Measurements from ENCODE around the gene MROH2A.

The MROH2A gene

GRCh38 chr2:233764264-233764663 is 13.9 kb upstream of the MROH2A start:
- no peak overlapping the region for H3K4me3 ChIP-seq
- no peak overlapping the region for H3K27ac ChIP-seq

GRCh38 chr2:233764761-233765160 is 13.4 kb upstream of the MROH2A start:
- Histone ChIP-seq H3K27ac (no peak overlapping the region), H3K4me3 (no peak overlapping the region)

- H3K4me3 ChIP-seq, result no peak overlapping the region
- H3K27ac ChIP-seq, result no peak overlapping the region
Measured at GRCh38 chr2:233766416-233766815, 11.7 kb upstream of the MROH2A start.

- H3K4me3 ChIP-seq, result no peak overlapping the region
- no peak overlapping the region for H3K27ac ChIP-seq
Measured at GRCh38 chr2:233768076-233768475, 10.1 kb upstream of the MROH2A start.

GRCh38 chr2:233769260-233769659 is 8.9 kb upstream of the MROH2A start:
- no peak overlapping the region for H3K27ac ChIP-seq
- H3K4me3 ChIP-seq, result no peak overlapping the region

- Histone ChIP-seq H3K27ac (no peak overlapping the region), H3K4me3 (no peak overlapping the region)
Measured at GRCh38 chr2:233772153-233772552, 6.0 kb upstream of the MROH2A start.

GRCh38 chr2:233772583-233772982 is 5.5 kb upstream of the MROH2A start:
- H3K4me3 ChIP-seq, result no peak overlapping the region
- no peak overlapping the region for H3K27ac ChIP-seq

- no peak overlapping the region for H3K4me3 ChIP-seq
- H3K27ac ChIP-seq, result no peak overlapping the region
Measured at GRCh38 chr2:233773854-233774253, 4.3 kb upstream of the MROH2A start.

GRCh38 chr2:233775414-233775813 is 2.7 kb upstream of the MROH2A start:
- no peak overlapping the region for H3K27ac ChIP-seq
- no peak overlapping the region for H3K4me3 ChIP-seq

GRCh38 chr2:233779722-233780121 is 1.6 kb downstream of the MROH2A start:
- no peak overlapping the region for H3K4me3 ChIP-seq
- H3K27ac ChIP-seq, result no peak overlapping the region

GRCh38 chr2:233780771-233781170 is 2.6 kb downstream of the MROH2A start:
- Histone ChIP-seq H3K4me3 (no peak overlapping the region), H3K27ac (no peak overlapping the region)

GRCh38 chr2:233789554-233789953 is 11.4 kb downstream of the MROH2A start:
- no peak overlapping the region for H3K4me3 ChIP-seq

GRCh38 chr2:233791151-233791882 is 13.2 kb downstream of the MROH2A start:
- no peak overlapping the region for H3K4me3 ChIP-seq
- H3K27ac ChIP-seq, result no peak overlapping the region

More at GRCh38 chr2:233789554-233789953, 11.4 kb downstream of the MROH2A start:
- H3K27ac ChIP-seq, result no peak overlapping the region

- Histone ChIP-seq H3K27ac (no peak overlapping the region), H3K4me3 (no peak overlapping the region)
Measured at GRCh38 chr2:233791883-233792329, 13.8 kb downstream of the MROH2A start.

- Histone ChIP-seq H3K4me3 (no peak overlapping the region), H3K27ac (no peak overlapping the region)
Measured at GRCh38 chr2:233792720-233793119, 14.6 kb downstream of the MROH2A start.

- Histone ChIP-seq H3K27ac (no peak overlapping the region), H3K4me3 (no peak overlapping the region)
Measured at GRCh38 chr2:233793465-233794127, 15.5 kb downstream of the MROH2A start.

- H3K27ac ChIP-seq, result no peak overlapping the region
- H3K4me3 ChIP-seq, result no peak overlapping the region
Measured at GRCh38 chr2:233794128-233794658, 16.1 kb downstream of the MROH2A start.

GRCh38 chr2:233795735-233796171 is 17.6 kb downstream of the MROH2A start:
- H3K27ac ChIP-seq, result no peak overlapping the region
- no peak overlapping the region for H3K4me3 ChIP-seq

- no peak overlapping the region for H3K4me3 ChIP-seq
- H3K27ac ChIP-seq, result no peak overlapping the region
Measured at GRCh38 chr2:233796254-233796653, 18.1 kb downstream of the MROH2A start.

GRCh38 chr2:233798335-233799086 is 20.4 kb downstream of the MROH2A start:
- H3K4me3 ChIP-seq, result no peak overlapping the region
- no peak overlapping the region for H3K27ac ChIP-seq

All from skin epidermis (tissue), 12 donors.